ENCODE results near the gene VASP.

- TF ChIP-seq CTCF (IDR thresholded peaks at IDR 0.05) (peak; percentile 41 to 92 (median 81)), POLR2A (IDR thresholded peaks at IDR 0.05) (no peak)
These were observed 62.5 kb downstream of the VASP start for GRCh38 chr19:45569619-45570421.

Data from esophagus squamous epithelium (tissue), 4 donors.